NCI-H2196 (cell line): ENCODE results near the gene PGM1.

ENCODE experiments used
- DNase-seq: peaks from one replicate; lab custom pipeline; 2025; ENCODE audit not compliant: unreplicated experiment; lab: John Stamatoyannopoulos, UW

The PGM1 gene

GRCh38 chr1:63691701-63692425 lies 98.7 kb downstream of the PGM1 start:
- peak; percentile 63 for DNase-seq

GRCh38 chr1:63693944-63694571 lies 100.8 kb downstream of the PGM1 start:
- DNase-seq = no peak

GRCh38 chr1:63698001-63698838 lies 105.0 kb downstream of the PGM1 start:
- DNase-seq = no peak

GRCh38 chr1:63701187-63701586 lies 108.0 kb downstream of the PGM1 start:
- DNase-seq = peak; percentile 48

GRCh38 chr1:63703701-63704107 lies 110.5 kb downstream of the PGM1 start:
- no peak for DNase-seq

- DNase-seq = no peak
Measured at GRCh38 chr1:63704443-63704842, 111.2 kb downstream of the PGM1 start.

- no peak for DNase-seq
Measured at GRCh38 chr1:63705078-63705477, 111.9 kb downstream of the PGM1 start.

GRCh38 chr1:63709267-63709828 lies 116.1 kb downstream of the PGM1 start:
- no peak for DNase-seq
